ENCODE measurements around the gene HSPA12A. TPM values are rescaled to one million over a fixed set of nuclear protein-coding genes. Genes with fewer than 3 reads are reported as not detected.

HSPA12A gene
- total RNA-seq, 2 donors from 2014 or later = 0.08 TPM; not detected in 1

DNA sequence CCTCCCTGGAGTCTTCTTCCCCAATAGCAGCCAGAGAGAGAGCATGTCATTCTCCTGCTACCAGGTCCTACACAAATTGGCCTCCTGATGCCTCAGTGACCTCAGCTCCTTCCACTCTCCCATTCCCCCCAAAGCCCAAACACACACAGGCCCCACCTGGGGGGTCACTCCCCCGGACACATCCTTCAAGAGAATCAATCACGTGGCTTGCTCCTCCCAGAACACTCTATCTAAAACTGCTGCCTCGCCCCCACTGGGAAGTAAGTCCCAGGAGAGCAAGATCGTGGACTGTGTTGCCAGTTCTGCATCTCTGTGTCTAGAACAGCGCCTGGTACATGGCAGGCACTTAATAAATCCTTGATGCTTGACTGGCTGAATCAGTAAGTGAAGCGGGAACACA is 2.5 kb upstream of the HSPA12A start:
- H3K4me1 Mint-ChIP-seq (ENCODE audit: low read depth in 2 of 2) = peaks cover 0 to 4% of the 10 kb centered on the region in 2 donors
- DNase-seq (ENCODE audit: low spot score) = no peak
- H3K27me3 Mint-ChIP-seq = peaks cover 39 to 40% of the 10 kb centered on the region in 2 donors
- no peaks in the 10 kb centered on the region for H3K36me3 Mint-ChIP-seq
- ATAC-seq = no peak
- no peak overlapping the region for H3K27ac Mint-ChIP-seq
- no peak overlapping the region for H3K4me3 Mint-ChIP-seq
- no peaks in the 10 kb centered on the region for H3K9me3 Mint-ChIP-seq

GRCh38 chr10:116744163-116744753 is 1.9 kb upstream of the HSPA12A start:
- H3K36me3 Mint-ChIP-seq = no peaks in the 10 kb centered on the region
- H3K9me3 Mint-ChIP-seq = no peaks in the 10 kb centered on the region
- ATAC-seq (no peak), DNase-seq (ENCODE audit: low spot score) (no peak)
- H3K4me3 Mint-ChIP-seq = no peak overlapping the region
- no peak overlapping the region for H3K27ac Mint-ChIP-seq
- H3K4me1 Mint-ChIP-seq (ENCODE audit: low read depth in 2 of 2) = peaks cover 0 to 4% of the 10 kb centered on the region in 2 donors
- peaks cover 40 to 46% of the 10 kb centered on the region in 2 donors for H3K27me3 Mint-ChIP-seq

DNA sequence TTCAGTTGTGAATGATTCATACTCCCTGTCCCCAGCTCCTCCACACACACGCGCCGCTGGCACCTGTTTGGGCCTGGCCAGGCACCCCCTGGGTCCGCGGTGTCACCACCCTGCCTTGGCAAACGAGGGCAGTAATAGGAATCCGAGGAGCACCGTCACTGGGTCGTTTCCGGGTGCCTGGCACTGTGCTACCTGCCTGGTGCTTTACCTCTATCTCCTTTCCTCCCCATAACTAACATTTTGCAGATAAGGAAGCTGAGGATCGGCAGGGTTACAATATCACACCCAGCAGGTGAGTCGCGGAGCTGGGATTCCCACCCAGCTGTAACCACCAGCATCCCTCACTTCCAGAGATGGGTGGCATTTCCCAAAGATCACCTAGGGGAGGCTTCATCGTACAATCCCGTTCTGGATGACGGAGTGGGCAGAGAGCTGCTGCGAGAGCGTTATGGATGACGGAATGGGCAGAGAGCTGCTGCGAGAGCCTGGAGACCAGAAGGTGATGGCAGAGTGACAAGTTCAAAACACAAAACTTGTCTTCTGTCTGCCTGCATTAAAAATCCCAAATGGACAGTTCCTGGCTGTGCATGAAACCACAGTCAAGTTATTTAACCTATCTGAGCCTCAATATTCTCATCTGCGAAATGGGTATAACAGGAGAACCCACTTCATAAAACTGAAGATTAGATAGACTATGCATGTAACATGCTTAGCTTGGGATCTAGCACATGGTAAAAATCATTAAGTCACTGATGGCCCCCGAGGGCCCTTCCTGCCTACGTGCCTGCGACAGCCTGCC is 1.1 kb upstream of the HSPA12A start:
- Mint-ChIP-seq H3K4me3 (peak overlapping the region; percentile 12), H3K36me3 (no peaks in the 10 kb centered on the region), H3K27me3 (peaks cover 40 to 48% of the 10 kb centered on the region in 2 donors), H3K27ac (no peak overlapping the region), H3K9me3 (no peaks in the 10 kb centered on the region), H3K4me1 (ENCODE audit: low read depth in 2 of 2) (peaks cover 0 to 4% of the 10 kb centered on the region in 2 donors)
- ATAC-seq = peak in 1 of 2 donors; percentile 1
- no peak for DNase-seq (ENCODE audit: low spot score)

- DNase-seq (ENCODE audit: low spot score) = no peak
- Mint-ChIP-seq H3K27ac (no peak overlapping the region), H3K4me1 (ENCODE audit: low read depth in 2 of 2) (peaks cover 0 to 4% of the 10 kb centered on the region in 2 donors), H3K9me3 (no peaks in the 10 kb centered on the region), H3K4me3 (no peak overlapping the region), H3K27me3 (peaks cover 51 to 58% of the 10 kb centered on the region in 2 donors), H3K36me3 (no peaks in the 10 kb centered on the region)
- ATAC-seq = peak in 1 of 2 donors; percentile 25
These were observed 695 bp downstream of the HSPA12A start for GRCh38 chr10:116741391-116742351.

DNA sequence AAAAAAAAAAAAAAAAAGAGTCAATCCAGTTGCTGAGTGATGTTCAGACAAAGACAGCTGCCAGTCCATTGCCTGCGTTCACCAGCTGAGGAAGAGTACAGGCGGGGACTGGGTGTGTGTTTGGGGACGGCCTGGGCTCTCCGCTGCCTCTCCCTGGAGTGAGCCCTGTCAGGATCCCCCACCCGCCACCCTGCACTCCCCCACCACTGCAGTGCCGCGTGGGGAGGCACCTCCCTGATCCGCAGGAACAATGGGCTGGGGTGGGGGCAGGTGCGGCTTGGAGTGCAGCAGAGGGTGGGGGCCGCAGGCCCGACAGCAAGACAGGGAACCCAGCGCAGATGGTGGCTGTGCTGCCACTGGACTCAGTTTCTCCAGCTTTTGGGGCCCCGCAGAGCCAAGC is 1.4 kb downstream of the HSPA12A start:
- peaks cover 50 to 61% of the 10 kb centered on the region in 2 donors for H3K27me3 Mint-ChIP-seq
- no peaks in the 10 kb centered on the region for H3K36me3 Mint-ChIP-seq
- peaks cover 0 to 4% of the 10 kb centered on the region in 2 donors for H3K4me1 Mint-ChIP-seq (ENCODE audit: low read depth in 2 of 2)
- DNase-seq (ENCODE audit: low spot score) (no peak), ATAC-seq (no peak)
- no peaks in the 10 kb centered on the region for H3K9me3 Mint-ChIP-seq
- no peak overlapping the region for H3K27ac Mint-ChIP-seq
- H3K4me3 Mint-ChIP-seq = no peak overlapping the region

GRCh38 chr10:116738339-116738738 is 4.0 kb downstream of the HSPA12A start:
- Mint-ChIP-seq H3K36me3 (no peaks in the 10 kb centered on the region), H3K4me1 (ENCODE audit: low read depth in 2 of 2) (peaks cover 0 to 2% of the 10 kb centered on the region in 2 donors), H3K27ac (no peak overlapping the region), H3K4me3 (no peak overlapping the region), H3K9me3 (no peaks in the 10 kb centered on the region), H3K27me3 (peaks cover 35 to 42% of the 10 kb centered on the region in 2 donors)
- DNase-seq (ENCODE audit: low spot score) = no peak
- no peak for ATAC-seq

DNA sequence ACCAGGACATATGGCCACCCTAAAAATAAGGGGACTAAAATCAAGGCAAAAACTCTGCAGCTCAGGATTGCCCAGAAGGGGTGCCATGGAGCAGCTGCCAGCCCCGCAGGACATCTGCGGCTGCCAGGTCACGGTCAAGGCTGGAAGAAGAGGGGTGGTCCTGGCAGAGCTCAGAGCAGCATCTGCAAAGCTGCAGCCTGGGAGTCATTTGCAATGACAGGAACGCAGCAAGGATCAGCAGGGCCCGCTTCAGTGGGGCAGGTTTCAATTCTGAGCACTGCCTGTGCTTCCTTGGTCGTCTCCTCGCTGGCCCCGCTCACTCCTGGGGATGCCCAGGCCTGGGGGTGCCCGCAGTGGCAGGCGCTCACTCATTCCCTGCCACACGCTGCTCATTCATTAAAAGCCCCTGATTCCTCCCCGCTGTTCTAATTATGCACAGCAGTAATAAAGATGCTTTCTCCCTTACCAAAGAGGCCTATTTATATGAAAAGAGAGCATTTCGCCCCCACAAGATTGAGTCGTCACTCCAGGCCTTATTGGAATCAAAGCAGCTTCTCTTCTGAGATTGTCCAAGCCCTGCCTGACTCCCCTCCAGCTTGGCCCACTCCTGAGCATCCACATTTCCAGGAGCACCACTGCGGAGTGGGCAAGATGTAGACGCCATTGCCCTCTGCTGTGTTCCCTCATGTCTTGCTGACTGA is 4.6 kb downstream of the HSPA12A start:
- Mint-ChIP-seq H3K27me3 (peaks cover 36 to 38% of the 10 kb centered on the region in 2 donors), H3K36me3 (no peaks in the 10 kb centered on the region), H3K4me3 (no peak overlapping the region), H3K9me3 (no peaks in the 10 kb centered on the region), H3K27ac (no peak overlapping the region), H3K4me1 (ENCODE audit: low read depth in 2 of 2) (no peaks in the 10 kb centered on the region)
- ATAC-seq (no peak), DNase-seq (ENCODE audit: low spot score) (no peak)

DNA sequence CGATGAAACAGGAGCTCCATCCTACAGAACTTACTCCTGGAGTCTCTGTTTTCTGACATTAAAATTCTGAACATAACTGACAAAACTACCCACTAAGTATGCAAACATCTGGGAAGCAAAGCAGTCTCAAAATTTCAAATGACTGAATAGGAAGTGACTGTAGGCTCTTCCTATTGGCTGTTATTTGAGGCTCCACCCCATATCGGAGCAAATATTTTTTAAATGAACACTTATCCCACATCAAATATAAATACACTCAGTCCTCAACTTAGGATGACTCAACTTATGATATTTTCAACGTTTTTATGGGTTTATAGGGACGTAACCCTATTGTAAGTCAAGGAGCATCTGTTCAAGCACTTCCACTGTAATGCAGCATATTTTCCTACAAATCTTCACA is 8.8 kb downstream of the HSPA12A start:
- no peak overlapping the region for H3K4me3 Mint-ChIP-seq
- H3K27ac Mint-ChIP-seq = no peak overlapping the region

GRCh38 chr10:116732573-116732972 is 9.8 kb downstream of the HSPA12A start:
- Mint-ChIP-seq H3K4me1 (ENCODE audit: low read depth in 2 of 2) (no peaks in the 10 kb centered on the region), H3K36me3 (no peaks in the 10 kb centered on the region), H3K9me3 (no peaks in the 10 kb centered on the region), H3K27ac (no peak overlapping the region), H3K27me3 (peaks cover 14 to 18% of the 10 kb centered on the region in 2 donors), H3K4me3 (no peak overlapping the region)
- ATAC-seq (no peak), DNase-seq (ENCODE audit: low spot score) (no peak)

More for the DNA sequence above, 8.8 kb downstream of the HSPA12A start:
- no peaks in the 10 kb centered on the region for H3K9me3 Mint-ChIP-seq
- no peaks in the 10 kb centered on the region for H3K36me3 Mint-ChIP-seq
- DNase-seq (ENCODE audit: low spot score) = no peak
- peaks cover 23 to 26% of the 10 kb centered on the region in 2 donors for H3K27me3 Mint-ChIP-seq
- ATAC-seq = no peak
- H3K4me1 Mint-ChIP-seq (ENCODE audit: low read depth in 2 of 2) = no peaks in the 10 kb centered on the region

GRCh38 chr10:116730464-116731260 is 11.7 kb downstream of the HSPA12A start:
- H3K9me3 Mint-ChIP-seq = no peaks in the 10 kb centered on the region
- ATAC-seq = peak; percentile 8 to 43
- peaks cover 13 to 18% of the 10 kb centered on the region in 2 donors for H3K27me3 Mint-ChIP-seq

GRCh38 chr10:116729243-116729642 is 13.1 kb downstream of the HSPA12A start:
- Mint-ChIP-seq H3K36me3 (no peaks in the 10 kb centered on the region), H3K27me3 (peaks cover 11 to 14% of the 10 kb centered on the region in 2 donors), H3K4me3 (no peak overlapping the region), H3K9me3 (no peaks in the 10 kb centered on the region), H3K27ac (no peak overlapping the region), H3K4me1 (ENCODE audit: low read depth in 2 of 2) (no peaks in the 10 kb centered on the region)
- no peak for ATAC-seq
- no peak for DNase-seq (ENCODE audit: low spot score)

More at GRCh38 chr10:116730464-116731260, 11.7 kb downstream of the HSPA12A start:
- DNase-seq (ENCODE audit: low spot score) = no peak
- H3K4me1 Mint-ChIP-seq (ENCODE audit: low read depth in 2 of 2) = no peaks in the 10 kb centered on the region
- H3K4me3 Mint-ChIP-seq = no peak overlapping the region
- H3K36me3 Mint-ChIP-seq = no peaks in the 10 kb centered on the region
- H3K27ac Mint-ChIP-seq = no peak overlapping the region

GRCh38 chr10:116728526-116729096 is 13.8 kb downstream of the HSPA12A start:
- no peak overlapping the region for H3K4me3 Mint-ChIP-seq
- H3K27me3 Mint-ChIP-seq = peaks cover 11% of the 10 kb centered on the region in 2 donors
- ATAC-seq (no peak), DNase-seq (ENCODE audit: low spot score) (no peak)
- H3K27ac Mint-ChIP-seq = no peak overlapping the region
- no peaks in the 10 kb centered on the region for H3K36me3 Mint-ChIP-seq
- H3K9me3 Mint-ChIP-seq = no peaks in the 10 kb centered on the region
- no peaks in the 10 kb centered on the region for H3K4me1 Mint-ChIP-seq (ENCODE audit: low read depth in 2 of 2)

Data from natural killer cell treated with Interleukin-12 subunit alpha and Interleukin-12 subunit beta and Interleukin-15 and Interleukin-18, amount 100 ng/mL, for 72 hours (primary cell).